Sigmoid colon (tissue), 7 donors: Measurements from ENCODE around the gene ARF5. TPM values are rescaled to one million over a fixed set of nuclear protein-coding genes. Genes with fewer than 3 reads are reported as not detected.

Experiments used
- DNase-seq: peaks from one replicate; pipeline ENCODE4 v3.0.0-alpha.2; 2019
- H3K27ac ChIP-seq, 4 donors: fragments of 200-600 bp; sonication (generic); one replicate each; pipeline ENCODE4 v1.5.1; 2016 to 2019; ENCODE audit warnings: mild to moderate bottlenecking in 1 of 4
- H3K27me3 ChIP-seq, 3 donors: fragments of 200-600 bp; sonication (generic); one replicate each; pipeline ENCODE4 v1.5.1; 2019; ENCODE audit warnings: mild to moderate bottlenecking in 1 of 3
- H3K36me3 ChIP-seq, 4 donors: fragments of 200-600 bp; sonication (generic); one replicate each; pipeline ENCODE4 v1.5.1; 2016 to 2019
- H3K4me1 ChIP-seq, 4 donors: fragments of 200-600 bp; sonication (generic); one replicate each; pipeline ENCODE4 v1.5.1; 2017 to 2019
- H3K4me3 ChIP-seq, 4 donors: fragments of 200-600 bp; sonication (generic); one replicate each; pipeline ENCODE4 v1.5.1; 2017 to 2019; ENCODE audit warnings: mild to moderate bottlenecking in 2 of 4, moderate library complexity in 1 of 4
- H3K9me3 ChIP-seq, 4 donors: fragments of 200-600 bp in 3 of 4; sonication (generic) in 3 of 4; one replicate each; pipeline versions ENCODE4 v1.5.1 to v1.6.1; 2013 to 2019
- CTCF ChIP-seq, 4 experiments: fragments of 450-650 bp in 3 of 4; fragments of 200-600 bp in 1 of 4; IDR thresholded peaks; one replicate each; pipeline ENCODE4 v1.5.1; 2016 to 2019; ENCODE audit warnings: antibody characterized with exemption in 4 of 4, mild to moderate bottlenecking in 3 of 4, moderate library complexity in 2 of 4
- EP300 ChIP-seq, 4 donors: sonication (generic); formaldehyde crosslinking; IDR thresholded peaks; one replicate each; pipeline ENCODE4 v1.6.1; 2017; ENCODE audit warnings: antibody characterized with exemption in 4 of 4
- POLR2A ChIP-seq, 2 donors: fragments of 450-650 bp; IDR thresholded peaks; one replicate each; pipeline ENCODE4 v1.6.1; 2016; ENCODE audit warnings: antibody characterized with exemption in 2 of 2, mild to moderate bottlenecking in 2 of 2, moderate library complexity in 2 of 2
- POLR2AphosphoS5 ChIP-seq, 4 donors: sonication (generic); formaldehyde crosslinking; IDR thresholded peaks; one replicate each; pipeline ENCODE4 v1.6.1; 2017; ENCODE audit warnings: antibody characterized with exemption in 4 of 4
- WGBS, 2 donors: extraction: QIAGEN DNeasy Blood & Tissue Kit; methylation state at CpG; one replicate each; pipeline ENCODE4 v1.1.7; 2013; 5-methylcytosine and 5-hydroxymethylcytosine counted together
- intact Hi-C: fragments of 100-400 bp; cut with DNase I; formaldehyde crosslinking; loops from one replicate; pipeline ENCODE4 v1.15.1; 2023
- polyA plus RNA-seq, 3 donors: library from polyadenylated mRNA; stranded (reverse); fragments of 200-250 nt; gene quantifications; one replicate each; pipeline ENCODE4 v1.2.3, GENCODE V29; 2013
- total RNA-seq, 4 donors: library from RNA; depleted of rRNA; stranded (reverse); fragments of >200 nt; gene quantifications; one replicate each; pipeline ENCODE4 v1.1.0, GENCODE V29; 2016
- donor health status: healthy with polysubstance abuse.
- donor health status: Bipolar disorder and iron deficiency.
- donor health status: healthy.

ARF5 gene
- total and polyA plus RNA-seq, 7 donors: 86.4 to 282 (median 156) TPM

DNA sequence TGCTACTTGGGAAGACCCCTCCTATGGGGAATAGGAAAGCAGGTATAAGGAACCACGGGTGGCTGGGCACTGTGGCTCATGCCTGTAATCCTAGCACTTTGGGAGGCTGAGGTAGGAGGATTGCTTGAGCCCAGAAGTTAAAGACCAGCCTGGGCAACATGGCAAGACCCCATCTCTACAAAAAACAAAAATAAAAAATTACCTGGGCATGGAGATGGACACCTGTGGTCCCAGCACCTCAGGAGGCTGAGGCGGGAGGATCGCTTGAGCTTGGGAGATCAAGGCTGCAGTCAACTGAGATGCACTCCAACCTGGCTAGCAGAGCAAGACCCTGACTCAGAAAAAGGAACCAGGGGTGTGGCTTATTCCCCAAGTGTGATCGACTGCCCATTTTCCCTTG is 4.3 kb downstream of the ARF5 start:
- H3K4me3 ChIP-seq: no peak overlapping the region
- intact Hi-C loops: no loop called here
- peaks cover 10 to 26% (median 14%) of the 10 kb centered on the region in 4 donors for H3K36me3 ChIP-seq
- 79 to 81% methylated on average over 4 of the region's 4 CpGs for WGBS, 2 donors
- H3K27ac ChIP-seq: no peak overlapping the region
- no peak for TF ChIP-seq CTCF (IDR thresholded peaks at IDR 0.05)
- no peak for TF ChIP-seq EP300 (IDR thresholded peaks at IDR 0.05)
- no peak for TF ChIP-seq POLR2A (IDR thresholded peaks at IDR 0.05)
- TF ChIP-seq POLR2AphosphoS5 (IDR thresholded peaks at IDR 0.05): no peak
- no peak for DNase-seq
- no peaks in the 10 kb centered on the region for H3K9me3 ChIP-seq
- no peaks in the 10 kb centered on the region for H3K27me3 ChIP-seq
- peaks cover 0 to 18% (median 13%) of the 10 kb centered on the region in 4 donors for H3K4me1 ChIP-seq

- no peaks in the 10 kb centered on the region for H3K9me3 ChIP-seq
- TF ChIP-seq POLR2AphosphoS5 (IDR thresholded peaks at IDR 0.05) (no peak), CTCF (IDR thresholded peaks at IDR 0.05) (no peak), EP300 (IDR thresholded peaks at IDR 0.05) (no peak), POLR2A (IDR thresholded peaks at IDR 0.05) (no peak)
- no peak overlapping the region for H3K27ac ChIP-seq
- H3K27me3 ChIP-seq: no peaks in the 10 kb centered on the region
- no peak for DNase-seq
- H3K4me1 ChIP-seq: peaks cover 0 to 6% (median 2%) of the 10 kb centered on the region in 4 donors
- intact Hi-C loops: no loop called here
- 16 to 31% methylated on average over 1 of the region's 1 CpG for WGBS, 2 donors
- H3K36me3 ChIP-seq: peaks cover 10 to 26% (median 14%) of the 10 kb centered on the region in 4 donors
- H3K4me3 ChIP-seq: no peak overlapping the region
Observed at GRCh38 chr7:127594490-127594889, 6.3 kb downstream of the ARF5 start.

DNA sequence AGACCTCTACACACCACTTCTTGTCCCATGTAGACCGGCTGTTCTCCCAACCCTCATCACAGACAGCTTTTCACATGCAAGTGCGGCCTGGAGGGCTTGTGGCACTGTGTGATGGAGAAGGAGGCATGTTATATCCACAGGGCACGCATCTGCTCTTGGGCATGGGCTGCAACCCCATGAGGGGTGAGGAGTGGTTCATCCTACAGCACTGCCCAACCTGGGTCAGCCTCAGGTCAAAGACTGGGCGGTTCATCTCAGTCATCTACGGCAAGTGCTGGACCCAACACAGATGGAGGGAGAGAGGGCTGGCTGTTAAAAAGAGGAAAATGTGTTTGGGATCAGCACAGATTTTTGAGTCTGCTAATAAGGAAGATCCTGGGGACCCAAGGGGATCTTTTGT is 7.5 kb downstream of the ARF5 start:
- Histone ChIP-seq H3K4me3 (no peak overlapping the region), H3K36me3 (peaks cover 8 to 15% (median 9%) of the 10 kb centered on the region in 4 donors), H3K9me3 (no peaks in the 10 kb centered on the region), H3K27me3 (no peaks in the 10 kb centered on the region), H3K27ac (no peak overlapping the region), H3K4me1 (no peaks in the 10 kb centered on the region)
- intact Hi-C loops: no loop called here
- WGBS, 2 donors: 92 to 94% methylated on average over 5 of the region's 5 CpGs
- TF ChIP-seq EP300 (IDR thresholded peaks at IDR 0.05) (no peak), POLR2AphosphoS5 (IDR thresholded peaks at IDR 0.05) (no peak), CTCF (IDR thresholded peaks at IDR 0.05) (no peak), POLR2A (IDR thresholded peaks at IDR 0.05) (no peak)
- no peak for DNase-seq

DNA sequence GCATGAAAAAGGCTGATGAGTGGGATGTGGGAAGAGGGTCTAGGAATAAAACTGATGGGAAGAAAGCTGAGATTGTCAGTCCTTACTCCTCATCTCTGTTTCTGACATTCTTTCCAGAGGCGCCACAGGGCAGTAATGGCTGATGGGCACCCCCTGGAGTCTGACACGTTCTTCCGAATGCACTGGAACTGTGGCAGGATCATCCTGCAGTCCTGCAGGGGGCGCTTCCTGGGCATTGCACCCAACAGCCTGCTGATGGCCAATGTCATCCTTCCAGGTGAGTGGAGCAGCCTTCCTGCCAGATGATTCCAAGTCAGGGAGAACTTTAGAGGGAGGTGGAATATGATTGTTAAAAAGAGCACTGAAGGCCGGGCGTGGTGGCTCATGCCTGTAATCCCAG is 10.1 kb downstream of the ARF5 start:
- Histone ChIP-seq H3K36me3 (no peaks in the 10 kb centered on the region), H3K4me3 (no peak overlapping the region), H3K27me3 (no peaks in the 10 kb centered on the region), H3K9me3 (no peaks in the 10 kb centered on the region), H3K27ac (no peak overlapping the region), H3K4me1 (no peaks in the 10 kb centered on the region)
- intact Hi-C loops: no loop called here
- no peak for DNase-seq
- 74 to 80% methylated on average over 6 of the region's 6 CpGs for WGBS, 2 donors
- TF ChIP-seq POLR2AphosphoS5 (IDR thresholded peaks at IDR 0.05) (no peak), POLR2A (IDR thresholded peaks at IDR 0.05) (no peak), EP300 (IDR thresholded peaks at IDR 0.05) (no peak), CTCF (IDR thresholded peaks at IDR 0.05) (no peak)

GRCh38 chr7:127600885-127601284 is 12.7 kb downstream of the ARF5 start:
- Histone ChIP-seq H3K36me3 (no peaks in the 10 kb centered on the region), H3K4me1 (no peaks in the 10 kb centered on the region), H3K27me3 (no peaks in the 10 kb centered on the region), H3K9me3 (no peaks in the 10 kb centered on the region), H3K27ac (no peak overlapping the region), H3K4me3 (no peak overlapping the region)
- TF ChIP-seq POLR2A (IDR thresholded peaks at IDR 0.05) (no peak), CTCF (IDR thresholded peaks at IDR 0.05) (no peak), EP300 (IDR thresholded peaks at IDR 0.05) (no peak), POLR2AphosphoS5 (IDR thresholded peaks at IDR 0.05) (no peak)
- WGBS, 2 donors: 85 to 90% methylated on average over 3 of the region's 3 CpGs
- intact Hi-C loops: no loop called here
- DNase-seq: no peak
